GM10248 (cell line): ENCODE measurements around the gene PGA3.

ENCODE experiments used
- CTCF ChIA-PET: fragments of 300-600 bp; sonication (Branson Sonifier 250); formaldehyde crosslinking; extraction: SDS; loops from one replicate; lab custom pipeline; 2021; ENCODE audit warnings: antibody characterized with exemption; lab: Yijun Ruan, JAX
- POLR2A ChIA-PET: fragments of 350-650 bp; sonication (Branson Sonifier 250); formaldehyde crosslinking; extraction: SDS; loops from one replicate; lab custom pipeline; 2020; ENCODE audit warnings: antibody characterized with exemption; lab: Yijun Ruan, JAX
- DNase-seq: peaks from one replicate; pipeline ENCODE4 v3.0.0; 2012; ENCODE audit errors: extremely low spot score
- CTCF ChIP-seq: IDR thresholded peaks from 2 replicates; pipeline ENCODE4 v1.5.1; 2012; ENCODE audit warnings: mild to moderate bottlenecking, low read depth; ENCODE audit errors: extremely low read depth, missing control alignments, control extremely low read depth

Gene PGA3

GRCh38 chr11:61256710-61257482 is 53.6 kb downstream of the PGA3 start:
- CTCF ChIA-PET = interaction anchor here (1.1 to 8.2 kb wide), 2 partner anchors 38 to 128 kb away, joined by 7 to 80 read pairs; partner anchors contain the start of gene VWCE
- POLR2A ChIA-PET = no interaction called here
- DNase-seq = no peak
- no peak for TF ChIP-seq CTCF

DNA sequence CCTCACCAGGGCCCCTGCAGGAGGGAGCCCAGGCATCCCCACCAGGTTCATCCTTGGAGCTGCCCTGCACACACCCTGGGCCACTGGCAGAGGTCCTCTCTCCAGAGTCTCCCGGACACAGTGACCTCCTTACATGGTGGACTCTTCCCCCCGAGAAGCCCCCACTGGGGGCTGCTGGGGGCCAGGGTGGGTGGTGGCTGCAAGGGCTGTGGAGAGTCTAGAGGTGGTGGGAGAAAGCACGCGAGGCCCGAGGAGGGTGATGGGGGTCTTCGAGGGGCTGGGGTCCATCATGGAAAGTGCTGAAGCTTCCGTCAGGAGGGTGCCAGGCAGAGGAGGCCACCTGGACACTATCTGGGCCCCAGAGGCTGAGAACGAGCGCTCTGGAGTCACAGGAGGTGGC is 55.2 kb downstream of the PGA3 start:
- no peak for TF ChIP-seq CTCF
- ChIA-PET POLR2A (no interaction called here), CTCF (interaction anchor here (0.8 to 1.2 kb wide), 4 partner anchors 11 to 135 kb away, joined by 3 to 5 read pairs (median 4); no protein-coding TSS in a partner anchor)
- no peak for DNase-seq

DNA sequence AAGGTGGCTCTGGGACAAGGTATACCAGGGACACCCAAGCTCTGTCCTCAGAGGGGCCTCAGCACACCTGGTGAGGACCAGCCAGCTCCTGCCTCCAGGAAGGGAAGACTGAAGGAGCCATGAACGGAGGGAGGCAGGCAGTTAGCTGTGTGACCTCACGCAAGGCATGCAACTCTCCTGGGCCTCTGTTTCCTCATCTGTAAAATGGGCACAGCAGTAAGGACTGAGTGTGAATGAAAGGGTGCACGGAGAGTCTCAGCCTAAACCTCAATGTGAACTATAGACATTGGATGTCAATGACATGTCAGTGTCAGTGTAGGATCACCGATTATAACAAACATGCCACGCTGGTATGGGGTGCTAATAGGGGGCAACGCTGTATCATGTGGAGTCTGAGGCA is 56.0 kb downstream of the PGA3 start:
- ChIA-PET CTCF (interaction anchor here (0.8 to 1.0 kb wide), 3 partner anchors 11 to 126 kb away, joined by 3 to 5 read pairs (median 4); no protein-coding TSS in a partner anchor), POLR2A (no interaction called here)
- no peak for TF ChIP-seq CTCF
- no peak for DNase-seq
